Stimulated activated naive CD8-positive, alpha-beta T cell treated with anti-CD3 and anti-CD28 coated beads, Interleukin-15, amount 100 ng/mL, for 72 hours (primary cell): ENCODE measurements around the gene ALKBH5.

ENCODE experiments used
- ATAC-seq: fragments of 150-1000 bp; cut with Tn5 transposase; 2 replicates; pipeline ENCODE4 v1.10.0; 2021; ENCODE audit warnings: mild to moderate bottlenecking, moderate library complexity
- DNase-seq, 2 donors: peaks; one replicate each; pipeline ENCODE4 v3.0.0; 2021 to 2022
- H3K27ac Mint-ChIP-seq, 2 donors: one replicate each; pipeline ENCODE4 v1.8.0; 2022; ENCODE audit warnings: mild to moderate bottlenecking in 2 of 2, mixed read lengths in 2 of 2, moderate library complexity in 2 of 2
- H3K27me3 Mint-ChIP-seq: one replicate; pipeline ENCODE4 v1.8.0; 2022; ENCODE audit warnings: mixed read lengths
- H3K4me1 Mint-ChIP-seq: one replicate; pipeline ENCODE4 v1.8.0; 2022; ENCODE audit warnings: mild to moderate bottlenecking, mixed read lengths
- H3K4me3 Mint-ChIP-seq, 2 donors: one replicate each; pipeline ENCODE4 v1.8.0; 2022; ENCODE audit warnings: mild to moderate bottlenecking in 2 of 2, mixed read lengths in 2 of 2, moderate library complexity in 1 of 2
- H3K9me3 Mint-ChIP-seq, 2 donors: one replicate each; pipeline ENCODE4 v1.8.0; 2022; ENCODE audit warnings: mixed read lengths in 2 of 2

ALKBH5 gene

GRCh38 chr17:18148586-18148985 is 35.0 kb upstream of the ALKBH5 start:
- Mint-ChIP-seq H3K27me3 (no peaks in the 10 kb centered on the region), H3K27ac (no peak overlapping the region), H3K4me3 (no peak overlapping the region), H3K4me1 (peaks cover 9% of the 10 kb centered on the region), H3K9me3 (no peaks in the 10 kb centered on the region)
- no peak for ATAC-seq
- no peak for DNase-seq

- Mint-ChIP-seq H3K4me3 (no peak overlapping the region), H3K27me3 (no peaks in the 10 kb centered on the region)
These were observed 32.3 kb upstream of the ALKBH5 start for GRCh38 chr17:18151290-18151689.

GRCh38 chr17:18155179-18155578 is 28.4 kb upstream of the ALKBH5 start:
- H3K4me3 Mint-ChIP-seq = no peak overlapping the region
- no peaks in the 10 kb centered on the region for H3K9me3 Mint-ChIP-seq
- H3K27me3 Mint-ChIP-seq = no peaks in the 10 kb centered on the region
- DNase-seq = no peak
- ATAC-seq = no peak
- no peak overlapping the region for H3K27ac Mint-ChIP-seq
- peaks cover 41% of the 10 kb centered on the region for H3K4me1 Mint-ChIP-seq

More at GRCh38 chr17:18151290-18151689, 32.3 kb upstream of the ALKBH5 start:
- Mint-ChIP-seq H3K9me3 (no peaks in the 10 kb centered on the region), H3K27ac (no peak overlapping the region), H3K4me1 (peaks cover 18% of the 10 kb centered on the region)
- DNase-seq = no peak
- no peak for ATAC-seq

GRCh38 chr17:18156171-18156975 is 27.3 kb upstream of the ALKBH5 start:
- H3K4me1 Mint-ChIP-seq = peaks cover 41% of the 10 kb centered on the region
- H3K27me3 Mint-ChIP-seq = no peaks in the 10 kb centered on the region
- ATAC-seq (no peak), DNase-seq (no peak)
- no peaks in the 10 kb centered on the region for H3K9me3 Mint-ChIP-seq
- H3K27ac Mint-ChIP-seq = peak overlapping the region in 1 of 2 donors; percentile 74
- H3K4me3 Mint-ChIP-seq = no peak overlapping the region

DNA sequence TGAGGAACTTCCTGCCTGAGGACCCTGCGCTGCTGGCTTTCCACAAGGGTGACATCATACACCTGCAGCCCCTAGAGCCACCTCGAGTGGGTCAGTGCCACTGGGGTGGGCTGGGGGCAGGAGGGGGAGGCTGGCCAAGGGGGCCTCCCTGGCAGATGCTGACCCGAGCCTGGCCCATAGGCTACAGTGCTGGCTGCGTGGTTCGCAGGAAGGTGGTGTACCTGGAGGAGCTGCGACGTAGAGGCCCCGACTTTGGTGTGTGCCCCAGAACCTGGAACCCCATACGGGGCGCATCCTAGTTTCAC is 26.7 kb upstream of the ALKBH5 start:
- peaks cover 41% of the 10 kb centered on the region for H3K4me1 Mint-ChIP-seq
- ATAC-seq = no peak
- no peak overlapping the region for H3K4me3 Mint-ChIP-seq
- H3K9me3 Mint-ChIP-seq = no peaks in the 10 kb centered on the region
- no peaks in the 10 kb centered on the region for H3K27me3 Mint-ChIP-seq
- no peak overlapping the region for H3K27ac Mint-ChIP-seq
- DNase-seq = no peak

GRCh38 chr17:18157354-18157985 is 26.2 kb upstream of the ALKBH5 start:
- ATAC-seq (no peak), DNase-seq (no peak)
- Mint-ChIP-seq H3K9me3 (no peaks in the 10 kb centered on the region), H3K27ac (peak overlapping the region in 1 of 2 donors; percentile 74), H3K4me1 (peaks cover 41% of the 10 kb centered on the region), H3K4me3 (peak overlapping the region in 1 of 2 donors; percentile 86), H3K27me3 (no peaks in the 10 kb centered on the region)

GRCh38 chr17:18158022-18158600 is 25.5 kb upstream of the ALKBH5 start:
- Mint-ChIP-seq H3K4me1 (peaks cover 34% of the 10 kb centered on the region), H3K27me3 (no peaks in the 10 kb centered on the region), H3K4me3 (peak overlapping the region; percentile 86), H3K27ac (peak overlapping the region; percentile 59 to 74), H3K9me3 (no peaks in the 10 kb centered on the region)
- ATAC-seq (peak; percentile 86), DNase-seq (peak; percentile 94 to 96)

GRCh38 chr17:18159551-18160120 is 24.0 kb upstream of the ALKBH5 start:
- DNase-seq (no peak), ATAC-seq (no peak)
- Mint-ChIP-seq H3K27ac (no peak overlapping the region), H3K4me3 (no peak overlapping the region), H3K27me3 (no peaks in the 10 kb centered on the region), H3K4me1 (peaks cover 24% of the 10 kb centered on the region), H3K9me3 (no peaks in the 10 kb centered on the region)

GRCh38 chr17:18160128-18160856 is 23.3 kb upstream of the ALKBH5 start:
- peaks cover 24% of the 10 kb centered on the region for H3K4me1 Mint-ChIP-seq
- no peak overlapping the region for H3K27ac Mint-ChIP-seq
- ATAC-seq = no peak
- no peaks in the 10 kb centered on the region for H3K27me3 Mint-ChIP-seq
- DNase-seq = no peak
- no peaks in the 10 kb centered on the region for H3K9me3 Mint-ChIP-seq
- H3K4me3 Mint-ChIP-seq = no peak overlapping the region

DNA sequence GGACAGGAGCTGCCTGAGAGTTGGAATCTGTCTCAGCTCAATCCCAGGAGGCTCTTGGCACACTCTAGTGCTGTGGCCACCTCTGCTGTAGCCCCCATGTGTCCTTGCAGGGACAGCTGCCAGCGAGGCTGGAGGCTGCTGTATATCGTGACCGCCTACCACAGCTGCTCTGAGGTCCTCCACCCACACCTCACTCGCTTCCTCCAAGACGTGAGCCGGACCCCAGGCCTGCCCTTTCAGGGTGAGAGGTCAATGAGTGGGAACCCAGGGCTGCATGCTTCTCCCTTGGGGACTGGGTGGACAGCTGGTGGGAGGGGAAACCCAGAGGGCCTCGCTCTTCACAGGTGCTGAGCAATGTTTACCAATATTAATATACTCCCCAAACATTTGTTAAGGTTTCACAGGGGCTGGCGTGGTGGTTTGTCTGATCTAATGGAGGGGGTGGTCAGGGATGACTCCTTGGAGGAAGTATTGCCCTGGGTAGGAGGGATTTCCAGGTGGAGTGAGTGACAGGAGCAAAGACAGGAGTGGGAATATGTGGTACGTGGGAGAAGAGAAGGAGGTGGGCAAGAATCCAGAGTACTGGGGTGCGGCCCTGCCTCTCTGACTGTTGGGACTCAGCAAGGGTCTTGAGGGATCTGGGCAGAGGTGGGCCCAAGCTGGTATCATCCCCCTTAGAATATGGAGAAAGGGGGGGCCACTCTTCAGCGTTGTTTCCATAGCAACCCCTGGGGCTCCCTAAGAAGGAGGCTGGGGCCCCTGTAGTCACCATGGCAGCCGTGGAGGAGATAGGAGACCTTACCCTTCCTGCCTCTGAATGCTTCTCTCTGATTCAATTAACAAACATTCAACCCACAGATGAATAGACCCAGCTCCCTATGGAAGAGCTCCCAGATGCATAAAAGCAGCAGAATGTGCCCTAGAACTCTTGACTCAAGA is 22.2 kb upstream of the ALKBH5 start:
- Mint-ChIP-seq H3K4me1 (peaks cover 21% of the 10 kb centered on the region), H3K27ac (no peak overlapping the region), H3K4me3 (no peak overlapping the region), H3K27me3 (no peaks in the 10 kb centered on the region), H3K9me3 (no peaks in the 10 kb centered on the region)
- ATAC-seq (no peak), DNase-seq (no peak)

- no peak for ATAC-seq
- DNase-seq = no peak
- no peaks in the 10 kb centered on the region for H3K27me3 Mint-ChIP-seq
- no peaks in the 10 kb centered on the region for H3K9me3 Mint-ChIP-seq
- H3K4me1 Mint-ChIP-seq = peaks cover 8% of the 10 kb centered on the region
- H3K27ac Mint-ChIP-seq = no peak overlapping the region
- H3K4me3 Mint-ChIP-seq = no peak overlapping the region
These were observed 20.1 kb upstream of the ALKBH5 start for GRCh38 chr17:18163547-18163946.

DNA sequence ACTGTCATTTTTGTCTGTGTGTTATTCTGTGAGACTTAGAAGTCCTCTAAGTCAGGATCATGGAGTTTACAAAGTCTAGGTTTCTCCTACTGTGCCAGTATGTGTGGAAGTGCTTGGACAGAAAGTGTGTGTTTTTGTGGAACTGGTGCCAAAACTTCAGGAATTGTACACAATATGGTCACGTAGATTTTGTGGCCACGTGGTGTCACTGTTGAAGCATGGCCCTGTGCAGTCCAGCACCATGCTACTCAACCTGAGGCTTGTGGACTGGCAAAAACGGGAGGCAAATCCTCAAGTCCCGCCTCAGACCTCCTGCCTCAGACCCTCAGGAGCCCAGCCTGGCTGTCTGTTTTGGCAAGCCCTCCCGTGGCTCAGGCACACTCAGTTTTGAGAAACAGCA is 16.7 kb upstream of the ALKBH5 start:
- Mint-ChIP-seq H3K4me1 (no peaks in the 10 kb centered on the region), H3K27me3 (no peaks in the 10 kb centered on the region), H3K4me3 (no peak overlapping the region), H3K9me3 (no peaks in the 10 kb centered on the region), H3K27ac (no peak overlapping the region)
- ATAC-seq = no peak
- no peak for DNase-seq

GRCh38 chr17:18167421-18167820 is 16.2 kb upstream of the ALKBH5 start:
- Mint-ChIP-seq H3K4me1 (no peaks in the 10 kb centered on the region), H3K9me3 (no peaks in the 10 kb centered on the region), H3K4me3 (no peak overlapping the region), H3K27me3 (no peaks in the 10 kb centered on the region), H3K27ac (no peak overlapping the region)
- no peak for ATAC-seq
- DNase-seq = no peak

- ATAC-seq (no peak), DNase-seq (no peak)
- H3K4me1 Mint-ChIP-seq = peaks cover 7% of the 10 kb centered on the region
- H3K9me3 Mint-ChIP-seq = no peaks in the 10 kb centered on the region
- no peak overlapping the region for H3K27ac Mint-ChIP-seq
- H3K4me3 Mint-ChIP-seq = no peak overlapping the region
- no peaks in the 10 kb centered on the region for H3K27me3 Mint-ChIP-seq
These were observed 10.9 kb upstream of the ALKBH5 start for GRCh38 chr17:18172531-18173278.
